ENCODE measurements around the gene MLH1. TPM values are rescaled to one million over a fixed set of nuclear protein-coding genes. Genes with fewer than 3 reads are reported as not detected.
A peak's percentile ranks its signal among the peaks of the same experiment; 100 is the strongest.

Gene MLH1
- total and polyA plus RNA-seq, 2 donors (not counting 1 experiment from before 2014, with no cell fraction given), result 34.4 to 62.3 TPM

- TF ChIP-seq, protein P1, sequence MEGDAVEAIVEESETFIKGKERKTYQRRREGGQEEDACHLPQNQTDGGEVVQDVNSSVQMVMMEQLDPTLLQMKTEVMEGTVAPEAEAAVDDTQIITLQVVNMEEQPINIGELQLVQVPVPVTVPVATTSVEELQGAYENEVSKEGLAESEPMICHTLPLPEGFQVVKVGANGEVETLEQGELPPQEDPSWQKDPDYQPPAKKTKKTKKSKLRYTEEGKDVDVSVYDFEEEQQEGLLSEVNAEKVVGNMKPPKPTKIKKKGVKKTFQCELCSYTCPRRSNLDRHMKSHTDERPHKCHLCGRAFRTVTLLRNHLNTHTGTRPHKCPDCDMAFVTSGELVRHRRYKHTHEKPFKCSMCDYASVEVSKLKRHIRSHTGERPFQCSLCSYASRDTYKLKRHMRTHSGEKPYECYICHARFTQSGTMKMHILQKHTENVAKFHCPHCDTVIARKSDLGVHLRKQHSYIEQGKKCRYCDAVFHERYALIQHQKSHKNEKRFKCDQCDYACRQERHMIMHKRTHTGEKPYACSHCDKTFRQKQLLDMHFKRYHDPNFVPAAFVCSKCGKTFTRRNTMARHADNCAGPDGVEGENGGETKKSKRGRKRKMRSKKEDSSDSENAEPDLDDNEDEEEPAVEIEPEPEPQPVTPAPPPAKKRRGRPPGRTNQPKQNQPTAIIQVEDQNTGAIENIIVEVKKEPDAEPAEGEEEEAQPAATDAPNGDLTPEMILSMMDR (conservative IDR thresholded peaks at IDR 0.05 in 1 of 2, IDR thresholded peaks at IDR 0.05 in 1 of 2; ENCODE audit: low read depth in 1 of 2, low read length in 2 of 2), result no peak
- TF ChIP-seq EZH2 (IDR thresholded peaks at IDR 0.05; ENCODE audit: low read length, missing control alignments), result no peak
- Histone ChIP-seq H3K4me1 (ENCODE audit: control insufficient read depth, extremely low read depth, insufficient read depth, low read length) (peaks cover 5% of the 10 kb centered on the region), H4K20me1 (ENCODE audit: control insufficient read depth, extremely low read depth, insufficient read depth, low read length) (no peaks in the 10 kb centered on the region), H3K27me3 (ENCODE audit: control insufficient read depth, insufficient read depth, low read length) (no peaks in the 10 kb centered on the region), H3K9me3 (ENCODE audit: control insufficient read depth, insufficient read depth, low read depth, low read length) (no peaks in the 10 kb centered on the region), H3K36me3 (ENCODE audit: control insufficient read depth, insufficient read depth, low read length) (peaks cover 1% of the 10 kb centered on the region), H2AFZ (ENCODE audit: low read length) (no peak overlapping the region), H3K79me2 (ENCODE audit: control insufficient read depth, insufficient read depth, low read length) (peaks cover 6% of the 10 kb centered on the region), H3K4me3 (replicated peaks in 1 of 4; ENCODE audit: control extremely low read depth in 1 of 4, insufficient read depth in 1 of 4, low read depth in 3 of 4, low read length in 4 of 4) (no peak overlapping the region), H3K4me2 (ENCODE audit: extremely low read depth, insufficient read depth, low read length) (no peak overlapping the region), H3K9ac (ENCODE audit: insufficient read depth, low read length) (no peak overlapping the region), H3K27ac (ENCODE audit: insufficient read depth, low read length) (peak overlapping the region; percentile 26)
- DNase-seq (ENCODE audit: low read depth in 2 of 2), result peak; percentile 30 to 84
Observed at GRCh38 chr3:37096288-37096687, 103.0 kb downstream of the MLH1 start.

DNA sequence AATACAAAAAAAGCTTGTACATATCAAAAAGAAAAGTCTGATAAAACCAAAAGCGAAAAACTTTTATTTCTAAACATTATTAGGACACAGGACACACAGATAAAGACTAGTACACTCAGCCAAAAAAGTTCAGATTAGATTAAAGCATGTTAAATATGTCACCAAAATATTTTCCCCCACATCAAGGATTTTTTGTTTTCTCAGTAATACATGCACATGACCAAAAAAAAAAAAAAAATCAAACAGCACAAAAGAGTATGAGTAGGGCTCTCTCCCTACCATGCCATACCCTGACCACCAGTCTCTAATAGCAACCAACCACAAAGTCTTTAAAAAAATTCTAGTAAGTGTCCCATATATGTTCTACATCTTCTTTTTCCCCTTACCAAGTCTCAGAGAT lies 103.7 kb downstream of the MLH1 start:
- peak in 1 of 2 donors; percentile 33 for DNase-seq (ENCODE audit: low read depth in 2 of 2)

DNA sequence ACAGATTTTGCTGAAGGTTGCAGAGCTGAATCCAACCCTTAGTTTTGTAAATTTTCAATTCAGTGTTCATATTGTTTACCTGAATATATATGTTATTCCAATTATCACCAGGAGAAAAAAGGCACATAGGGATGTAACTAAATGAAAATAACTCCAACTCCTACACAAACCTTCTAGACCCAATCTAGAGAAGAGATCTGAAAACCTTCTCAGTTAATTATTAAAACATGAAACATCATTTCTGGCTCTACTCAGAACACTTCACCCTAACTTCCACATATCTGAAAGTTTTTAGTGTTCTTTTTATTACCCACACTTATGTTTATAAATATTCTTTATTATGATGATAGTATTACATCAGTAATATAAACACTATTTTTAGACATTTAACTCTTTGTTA lies 104.5 kb downstream of the MLH1 start:
- H3K36me3 ChIP-seq (ENCODE audit: control insufficient read depth, insufficient read depth, low read length), result no peaks in the 10 kb centered on the region
- H2AFZ ChIP-seq (ENCODE audit: low read length), result no peak overlapping the region
- H3K27ac ChIP-seq (ENCODE audit: insufficient read depth, low read length), result no peak overlapping the region
- no peaks in the 10 kb centered on the region for H3K27me3 ChIP-seq (ENCODE audit: control insufficient read depth, insufficient read depth, low read length)
- no peaks in the 10 kb centered on the region for H4K20me1 ChIP-seq (ENCODE audit: control insufficient read depth, extremely low read depth, insufficient read depth, low read length)
- no peaks in the 10 kb centered on the region for H3K9me3 ChIP-seq (ENCODE audit: control insufficient read depth, insufficient read depth, low read depth, low read length)
- H3K79me2 ChIP-seq (ENCODE audit: control insufficient read depth, insufficient read depth, low read length), result peaks cover 6% of the 10 kb centered on the region
- H3K4me3 ChIP-seq (replicated peaks in 1 of 4; ENCODE audit: control extremely low read depth in 1 of 4, insufficient read depth in 1 of 4, low read depth in 3 of 4, low read length in 4 of 4), result no peak overlapping the region
- no peak for TF ChIP-seq EZH2 (IDR thresholded peaks at IDR 0.05; ENCODE audit: low read length, missing control alignments)
- TF ChIP-seq, protein P1 (conservative IDR thresholded peaks at IDR 0.05 in 1 of 2, IDR thresholded peaks at IDR 0.05 in 1 of 2; ENCODE audit: low read depth in 1 of 2, low read length in 2 of 2), result no peak
- DNase-seq (ENCODE audit: low read depth in 2 of 2), result no peak
- H3K9ac ChIP-seq (ENCODE audit: insufficient read depth, low read length), result no peak overlapping the region
- H3K4me2 ChIP-seq (ENCODE audit: extremely low read depth, insufficient read depth, low read length), result no peak overlapping the region
- H3K4me1 ChIP-seq (ENCODE audit: control insufficient read depth, extremely low read depth, insufficient read depth, low read length), result peaks cover 5% of the 10 kb centered on the region

More for the DNA sequence above, 103.7 kb downstream of the MLH1 start:
- Histone ChIP-seq H3K9me3 (ENCODE audit: control insufficient read depth, insufficient read depth, low read depth, low read length) (no peaks in the 10 kb centered on the region), H3K27me3 (ENCODE audit: control insufficient read depth, insufficient read depth, low read length) (no peaks in the 10 kb centered on the region), H3K36me3 (ENCODE audit: control insufficient read depth, insufficient read depth, low read length) (no peaks in the 10 kb centered on the region), H3K9ac (ENCODE audit: insufficient read depth, low read length) (no peak overlapping the region), H2AFZ (ENCODE audit: low read length) (no peak overlapping the region), H3K4me3 (replicated peaks in 1 of 4; ENCODE audit: control extremely low read depth in 1 of 4, insufficient read depth in 1 of 4, low read depth in 3 of 4, low read length in 4 of 4) (no peak overlapping the region), H3K4me1 (ENCODE audit: control insufficient read depth, extremely low read depth, insufficient read depth, low read length) (peaks cover 5% of the 10 kb centered on the region), H4K20me1 (ENCODE audit: control insufficient read depth, extremely low read depth, insufficient read depth, low read length) (no peaks in the 10 kb centered on the region), H3K79me2 (ENCODE audit: control insufficient read depth, insufficient read depth, low read length) (peaks cover 6% of the 10 kb centered on the region), H3K27ac (ENCODE audit: insufficient read depth, low read length) (peak overlapping the region; percentile 26), H3K4me2 (ENCODE audit: extremely low read depth, insufficient read depth, low read length) (no peak overlapping the region)
- TF ChIP-seq, protein P1 (conservative IDR thresholded peaks at IDR 0.05 in 1 of 2, IDR thresholded peaks at IDR 0.05 in 1 of 2; ENCODE audit: low read depth in 1 of 2, low read length in 2 of 2), result no peak
- no peak for TF ChIP-seq EZH2 (IDR thresholded peaks at IDR 0.05; ENCODE audit: low read length, missing control alignments)

Data from fibroblast of lung (primary cell).